GM12878 (cell line): ENCODE results near the gene ANAPC5. TPM values are rescaled to one million over a fixed set of nuclear protein-coding genes. Genes with fewer than 3 reads are reported as not detected.

ENCODE experiments used
- ATAC-seq: fragments of 200-7000 bp; cut with Tn5 transposase; 3 replicates; pipeline ENCODE4 v1.9.1; 2020; ENCODE audit warnings: mild to moderate bottlenecking, moderate library complexity
- BruUV-seq: library from RNA; stranded (reverse); fragments of 400-500 nt; replicated peaks from 2 replicates; lab custom pipeline; 2021; lab: Mats Ljungman, UMichigan
- CTCF ChIA-PET: fragments of 300-600 bp; sonication (Branson Sonifier 250); formaldehyde crosslinking; extraction: SDS; loops from one replicate; lab custom pipeline; 2021; ENCODE audit warnings: inconsistent platforms; lab: Yijun Ruan, JAX
- POLR2A ChIA-PET: fragments of 350-600 bp; formaldehyde crosslinking; extraction: SDS; loops from one replicate; lab custom pipeline; 2021; ENCODE audit warnings: inconsistent platforms; lab: Charles Lee
- RAD21 ChIA-PET: fragments of 300-600 bp; sonication (Branson Sonifier 250); formaldehyde crosslinking; loops from one replicate; lab custom pipeline; 2023; ENCODE audit warnings: antibody characterized with exemption; ENCODE audit not compliant: unreplicated experiment; lab: Charles Lee
- SMC1A ChIA-PET: fragments of 300-600 bp; sonication (Branson Sonifier 250); formaldehyde crosslinking; loops from one replicate; lab custom pipeline; 2023; ENCODE audit not compliant: unreplicated experiment, uncharacterized antibody; lab: Charles Lee
- DNase-seq: peaks from one replicate; pipeline ENCODE4 v3.0.0-alpha.2; 2011; ENCODE audit warnings: low read depth, low spot score
- FAIRE-seq: peaks from 3 replicates; lab custom pipeline; 2011; peaks lifted over from hg19 to GRCh38; lab: Jason Lieb, UNC
- H2AFZ ChIP-seq: 2 replicates; pipeline ENCODE4 v1.6.0; 2011; ENCODE audit warnings: low read depth, low read length, control low read depth; ENCODE audit not compliant: control insufficient read depth
- H3K27ac ChIP-seq: 2 replicates; pipeline ENCODE4 v1.5.1; 2011; ENCODE audit warnings: control low read depth; ENCODE audit not compliant: control insufficient read depth, insufficient read depth
- H3K27me3 ChIP-seq, 2 experiments: replicated peaks in 1 of 2; 2 replicates each; pipeline versions ENCODE4 v1.6.0 to v1.6.1; 2011; ENCODE audit warnings: low read length in 1 of 2; ENCODE audit not compliant: control insufficient read depth in 2 of 2, insufficient read depth in 2 of 2
- H3K36me3 ChIP-seq, 2 experiments: 2 replicates each; pipeline ENCODE4 v1.5.1; 2011; ENCODE audit warnings: low read length in 1 of 2; ENCODE audit not compliant: control insufficient read depth in 2 of 2, insufficient read depth in 2 of 2
- H3K4me1 ChIP-seq: 2 replicates; pipeline ENCODE4 v1.6.1; 2011; ENCODE audit warnings: mild to moderate bottlenecking, low read length, moderate library complexity, mixed read lengths; ENCODE audit not compliant: control insufficient read depth, insufficient read depth
- H3K4me2 ChIP-seq: 2 replicates; pipeline ENCODE4 v1.6.0; 2011; ENCODE audit warnings: control low read depth; ENCODE audit not compliant: control insufficient read depth, insufficient read depth
- H3K4me3 ChIP-seq: fragments of 200-600 bp; sonication (generic); 2 replicates; pipeline ENCODE4 v1.5.1; 2016
- H3K79me2 ChIP-seq: 2 replicates; pipeline ENCODE4 v1.6.0; 2011; ENCODE audit warnings: low read length; ENCODE audit not compliant: control insufficient read depth, insufficient read depth
- H3K9ac ChIP-seq: 2 replicates; pipeline ENCODE4 v1.8.0; 2011; ENCODE audit warnings: low read length, control low read depth, mixed read lengths; ENCODE audit not compliant: control insufficient read depth, insufficient read depth
- H3K9me3 ChIP-seq: replicated peaks from 3 replicates; pipeline ENCODE4 v1.5.1; 2011; ENCODE audit warnings: mild to moderate bottlenecking, low read length; ENCODE audit not compliant: control insufficient read depth, insufficient read depth
- H4K20me1 ChIP-seq: 2 replicates; pipeline ENCODE4 v1.6.0; 2011; ENCODE audit not compliant: control insufficient read depth, insufficient read depth
- CUX1 ChIP-seq: IDR thresholded peaks from 2 replicates; pipeline ENCODE4 v1.6.1; 2012; ENCODE audit warnings: improper control_type of control experiment, low read depth, low read length; ENCODE audit not compliant: insufficient replicate concordance
- EZH2 ChIP-seq: IDR thresholded peaks from 2 replicates; pipeline ENCODE4 v1.6.1; 2012; ENCODE audit warnings: low read depth, mild to moderate bottlenecking, control low read depth, inconsistent platforms, low read length, borderline replicate concordance; ENCODE audit not compliant: control insufficient read depth
- KDM1A ChIP-seq: fragments of 200-600 bp; sonication (generic); IDR thresholded peaks from 2 replicates; pipeline ENCODE4 v1.6.1; 2016; ENCODE audit warnings: borderline replicate concordance
- KLF5 ChIP-seq: fragments of 450-650 bp; IDR thresholded peaks from 2 replicates; pipeline ENCODE4 v1.6.1; 2014; ENCODE audit warnings: mild to moderate bottlenecking; ENCODE audit not compliant: partially characterized antibody
- NR2C2 ChIP-seq: IDR thresholded peaks from 2 replicates; pipeline ENCODE4 v1.6.1; 2011; ENCODE audit warnings: borderline replicate concordance, low read depth; ENCODE audit not compliant: control insufficient read depth, insufficient read length
- RB1 ChIP-seq: fragments of 450-650 bp; formaldehyde crosslinking; IDR thresholded peaks from 2 replicates; pipeline ENCODE4 v1.6.1; 2017; ENCODE audit warnings: mild to moderate bottlenecking, borderline replicate concordance
- SIN3A ChIP-seq: IDR thresholded peaks from 2 replicates; pipeline ENCODE4 v1.6.1; 2012; ENCODE audit warnings: low read depth, low read length, improper control_type of control experiment
- SMAD5 ChIP-seq: IDR thresholded peaks from 2 replicates; pipeline ENCODE4 v1.6.1; 2016; ENCODE audit warnings: antibody characterized with exemption, low read depth
- SP1 ChIP-seq: IDR thresholded peaks from one replicate; pipeline ENCODE4 v1.6.1; 2011; ENCODE audit warnings: low read depth, low read length
- STAT1 ChIP-seq: fragments of 450-650 bp; conservative IDR thresholded peaks from 2 replicates; pipeline ENCODE4 v1.6.1; 2014; ENCODE audit warnings: antibody characterized with exemption, mild to moderate bottlenecking
- ZBED1 ChIP-seq: IDR thresholded peaks from 2 replicates; pipeline ENCODE4 v1.6.1; 2016; ENCODE audit warnings: borderline replicate concordance
- ZNF24 ChIP-seq: fragments of 450-650 bp; IDR thresholded peaks from 2 replicates; pipeline ENCODE4 v1.6.1; 2017; ENCODE audit warnings: antibody characterized with exemption, mild to moderate bottlenecking
- ZNF592 ChIP-seq: fragments of 450-650 bp; IDR thresholded peaks from 2 replicates; pipeline ENCODE4 v1.6.1; 2017; ENCODE audit warnings: mild to moderate bottlenecking, moderate library complexity
- WGBS: methylation state at CpG from one replicate; pipeline ENCODE4 v1.1.6; 2016; ENCODE audit warnings: low lambda C conversion rate; ENCODE audit not compliant: insufficient replicate concordance, insufficient coverage; ENCODE audit errors: missing lambda C conversion rate; 5-methylcytosine and 5-hydroxymethylcytosine counted together
- in situ Hi-C: fragments of 300-500 bp; cut with MboI; formaldehyde crosslinking; loops from 9 replicates; pipeline ENCODE4 v1.14.3; 2018; ENCODE audit warnings: mixed read lengths
- intact Hi-C: fragments of 100-400 bp; cut with micrococcal nuclease; formaldehyde crosslinking; loops from one replicate; pipeline ENCODE4 v1.14.2; 2022; ENCODE audit not compliant: unreplicated experiment
- polyA plus RNA-seq, 11 experiments: library from polyadenylated mRNA; depleted of rRNA in 4 of 11; unstranded in 6 of 11; stranded (reverse) in 5 of 11; fragments of >200 nt; fragmentation: Nextera tagmentation in 4 of 11; fragmentation: Illumina TruSeq in 1 of 11; extraction: Ambion mirVana in 4 of 11; extraction: Trizol in 1 of 11; gene quantifications; 1 replicate in 1 of 11; 2 replicates in 10 of 11; pipeline versions ENCODE4 v1.2.1 to v1.2.3, GENCODE V29; 2011 to 2016; ENCODE audit warnings: inconsistent platforms in 2 of 11, missing spikeins in 2 of 11, low read depth in 1 of 11
- total RNA-seq, 4 experiments: library from RNA; depleted of rRNA in 3 of 4; stranded (reverse); fragments of >200 nt in 3 of 4; fragmentation: Illumina TruSeq in 1 of 4; extraction: Trizol in 1 of 4; gene quantifications; 2 replicates each; pipeline versions ENCODE4 v1.2.1 to v1.2.3, GENCODE V29; 2013 to 2021

The ANAPC5 gene
- total and polyA plus RNA-seq, 10 of the 15 experiments (the other 5 are each of a cell fraction or from before 2014, with no cell fraction given) = 102 to 227 (median 166) TPM

- TSS peak; percentile 96 for BruUV-seq
- RAD21 ChIA-PET = interaction anchor here (0.6 to 2.8 kb wide), 8 partner anchors 19 to 480 kb away, joined by 3 to 15 read pairs (median 6); no protein-coding TSS in a partner anchor
- intact Hi-C loops = loop anchor here (2.0 kb wide), 1 partner anchor 38 kb away; no protein-coding TSS in a partner anchor
- TF ChIP-seq ZBED1 (no peak), ZNF592 (no peak), CUX1 (no peak), SP1 (peak; percentile 5), RB1 (peak; percentile 74), KDM1A (no peak), NR2C2 (no peak), EZH2 (no peak), KLF5 (no peak), SMAD5 (no peak), STAT1 (0 out of 2 replicates have a peak, but pooled peaks have one; percentile 33), SIN3A (no peak), ZNF24 (no peak)
Measured at GRCh38 chr12:121296618-121297434, 55.4 kb downstream of the ANAPC5 start, which contains the start of gene CAMKK2. Gene CAMKK2, minus strand, starts transcription at chr12:121296709. Its CDS starts 22,183 bp downstream, at chr12:121274526.

More at GRCh38 chr12:121296618-121297434, 55.4 kb downstream of the ANAPC5 start, which contains the start of gene CAMKK2:
- H3K4me2 ChIP-seq = peak within 1 kb of the TSS; percentile 100
- H3K4me3 ChIP-seq = peak within 1 kb of the TSS; percentile 99
- WGBS = 2% methylated on average over 58 of the region's 104 CpGs
- CTCF ChIA-PET = interaction anchor here (0.9 to 1.5 kb wide), 2 partner anchors 58 to 158 kb away, joined by 3 read pairs; no protein-coding TSS in a partner anchor
- H3K9me3 ChIP-seq = no peaks in the 10 kb centered on the region
- FAIRE-seq (peak; percentile 57), ATAC-seq (peak; percentile 80), DNase-seq (no peak)
- SMC1A ChIA-PET = interaction anchor here (0.7 to 2.7 kb wide), 4 partner anchors 28 to 58 kb away, joined by 3 to 20 read pairs (median 4); no protein-coding TSS in a partner anchor
- no peaks in the 10 kb centered on the region for H3K27me3 ChIP-seq
- H3K79me2 ChIP-seq = peaks cover 35% of the 10 kb centered on the region
- H3K9ac ChIP-seq = peak within 1 kb of the TSS; percentile 86
- H4K20me1 ChIP-seq = no peaks in the 10 kb centered on the region
- in situ Hi-C loops = no loop called here
- H3K27ac ChIP-seq = peak within 1 kb of the TSS; percentile 74
- 0 out of 4 replicates have a peak, but pooled peaks cover 0 to 2% of the 10 kb centered on the region in 2 experiments for H3K36me3 ChIP-seq
- H2AFZ ChIP-seq = peak within 1 kb of the TSS; percentile 90
- POLR2A ChIA-PET = interaction anchor here (0.6 to 1.9 kb wide), 13 partner anchors 9 to 1367 kb away, joined by 3 to 12 read pairs (median 5); partner anchors contain the start of gene P2RX7
- peaks cover 19% of the 10 kb centered on the region for H3K4me1 ChIP-seq
